Stimulated activated CD4-positive, alpha-beta T cell treated with anti-CD3 and anti-CD28 coated beads, Interleukin-12 subunit alpha, Interleukin-12 subunit beta, amount 100 ng/mL, for 48 hours (primary cell): ENCODE data around the gene TICAM2.
A peak's percentile ranks its signal among the peaks of the same experiment; 100 is the strongest.
"Not testable (repeated sequence)": the region's sequence is repeated elsewhere in the genome, so short reads cannot be mapped to it uniquely, and the experiment has no call there.

Source experiments
- DNase-seq, 3 donors: peaks; one replicate each; pipeline ENCODE4 v3.0.0-alpha.2; 2020; ENCODE audit warnings: low read depth in 2 of 3, low spot score in 1 of 3

The TICAM2 gene

GRCh38 chr5:115601701-115602590 is at the start of gene TICAM2:
TICAM2 (minus strand) TSS chr5:115602479; CDS start chr5:115581256, 21,223 bp downstream.
- peak; percentile 32 to 56 (median 36) for DNase-seq

- no peak for DNase-seq
Observed at GRCh38 chr5:115649541-115649940, 47.3 kb upstream of the TICAM2 start.

GRCh38 chr5:115648056-115648455 is 45.8 kb upstream of the TICAM2 start:
- DNase-seq: no peak

- not testable (repeated sequence) for DNase-seq
Observed at GRCh38 chr5:115645386-115645785, 43.1 kb upstream of the TICAM2 start.

- no peak for DNase-seq
Observed at GRCh38 chr5:115644046-115644445, 41.8 kb upstream of the TICAM2 start.

GRCh38 chr5:115641948-115642347 is 39.7 kb upstream of the TICAM2 start:
- DNase-seq: no peak

GRCh38 chr5:115640274-115640673 is 38.0 kb upstream of the TICAM2 start:
- no peak for DNase-seq

- no peak for DNase-seq
Observed at GRCh38 chr5:115639377-115639776, 37.1 kb upstream of the TICAM2 start.

GRCh38 chr5:115637507-115637906 is 35.2 kb upstream of the TICAM2 start:
- DNase-seq: no peak

GRCh38 chr5:115636008-115636407 is 33.7 kb upstream of the TICAM2 start:
- no peak for DNase-seq

GRCh38 chr5:115634343-115635132 is 32.3 kb upstream of the TICAM2 start:
- DNase-seq: peak; percentile 66 to 89 (median 80)

GRCh38 chr5:115629903-115630302 is 27.6 kb upstream of the TICAM2 start:
- DNase-seq: no peak

- no peak for DNase-seq
Observed at GRCh38 chr5:115627295-115627865, 25.1 kb upstream of the TICAM2 start.

- DNase-seq: no peak
Observed at GRCh38 chr5:115626445-115626823, 24.2 kb upstream of the TICAM2 start.

GRCh38 chr5:115625579-115626444 is 23.5 kb upstream of the TICAM2 start, which contains the start of gene TMED7:
TMED7 (minus strand) TSS chr5:115626036; CDS start chr5:115625792, 244 bp downstream.
- DNase-seq: peak; percentile 100

GRCh38 chr5:115624994-115625393 is 22.7 kb upstream of the TICAM2 start:
- no peak for DNase-seq

- DNase-seq: no peak
Observed at GRCh38 chr5:115623658-115624057, 21.4 kb upstream of the TICAM2 start.

GRCh38 chr5:115621365-115621900 is 19.2 kb upstream of the TICAM2 start:
- DNase-seq: no peak

GRCh38 chr5:115616892-115617291 is 14.6 kb upstream of the TICAM2 start:
- no peak for DNase-seq

- no peak for DNase-seq
Observed at GRCh38 chr5:115616472-115616871, 14.2 kb upstream of the TICAM2 start.
